ENCODE measurements around the gene CEP131.
"Not testable (repeated sequence)": the region's sequence is repeated elsewhere in the genome, so short reads cannot be mapped to it uniquely, and the experiment has no call there.

The CEP131 gene

DNA sequence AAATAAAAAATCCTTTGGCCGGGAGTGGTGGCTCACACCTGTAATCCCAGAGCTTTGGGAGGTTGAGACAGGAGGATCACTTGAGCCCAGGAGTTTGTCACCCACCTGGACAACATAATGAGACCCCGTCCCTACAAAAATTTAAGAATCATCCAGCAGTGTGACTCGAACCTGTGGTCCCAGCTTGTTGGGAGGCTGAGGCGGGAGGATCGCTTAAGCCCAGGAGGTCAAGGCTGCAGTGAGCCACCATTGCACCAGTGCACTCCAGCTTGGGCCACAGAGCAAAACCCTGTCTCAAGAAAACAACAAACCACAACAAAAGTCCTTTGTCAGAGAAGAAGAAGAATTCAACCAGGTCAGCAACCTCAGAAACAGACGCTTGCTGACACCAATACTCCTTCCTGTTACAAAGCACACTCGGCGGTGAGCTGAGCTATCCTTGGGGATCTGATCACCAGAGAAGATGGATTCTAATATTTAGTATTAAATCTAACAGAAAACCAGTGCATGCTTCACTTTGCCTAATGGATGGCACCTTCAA lies 70.4 kb downstream of the CEP131 start:
- DNase-seq (ENCODE audit: low read depth, low spot score), result no peak

GRCh38 chr17:81151278-81151677 lies 71.5 kb downstream of the CEP131 start:
- DNase-seq (ENCODE audit: low read depth, low spot score), result no peak

DNA sequence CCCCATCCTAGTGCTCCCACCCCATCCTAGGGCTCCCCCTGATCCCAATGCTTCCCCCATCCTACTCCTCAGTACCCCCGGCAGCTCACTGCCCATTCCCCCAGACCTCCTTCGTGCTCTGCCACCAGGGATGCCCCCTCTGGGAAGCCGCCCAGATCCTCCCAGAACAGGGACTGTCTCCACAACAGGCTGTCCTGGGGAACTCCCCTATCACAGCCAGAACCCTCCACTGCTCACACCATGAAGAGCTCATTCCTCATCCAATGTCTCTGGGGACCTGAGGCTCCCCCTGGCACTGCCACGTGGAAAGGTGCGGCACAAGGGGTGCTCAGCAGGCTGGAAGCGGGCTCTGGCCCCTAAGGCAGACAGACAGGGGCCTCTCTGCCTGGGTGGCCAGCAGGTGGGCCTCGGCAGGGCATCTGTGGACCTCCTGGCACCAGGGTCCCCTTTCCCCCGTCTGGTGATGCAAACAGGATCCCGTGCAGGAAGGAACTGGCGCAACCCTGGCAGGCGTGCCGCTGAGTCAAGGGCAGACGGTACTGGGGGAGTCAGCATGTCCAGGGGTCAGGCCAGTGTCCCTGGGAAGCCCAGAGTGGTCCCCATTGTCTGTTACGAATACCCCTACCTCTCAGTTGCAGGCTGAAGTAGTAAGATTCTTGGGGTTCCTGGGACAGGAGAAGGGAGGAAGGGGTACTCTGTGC lies 72.2 kb downstream of the CEP131 start:
- no peak for DNase-seq (ENCODE audit: low read depth, low spot score)

- DNase-seq (ENCODE audit: low read depth, low spot score), result no peak
Measured at GRCh38 chr17:81148986-81149533, 73.7 kb downstream of the CEP131 start.

DNA sequence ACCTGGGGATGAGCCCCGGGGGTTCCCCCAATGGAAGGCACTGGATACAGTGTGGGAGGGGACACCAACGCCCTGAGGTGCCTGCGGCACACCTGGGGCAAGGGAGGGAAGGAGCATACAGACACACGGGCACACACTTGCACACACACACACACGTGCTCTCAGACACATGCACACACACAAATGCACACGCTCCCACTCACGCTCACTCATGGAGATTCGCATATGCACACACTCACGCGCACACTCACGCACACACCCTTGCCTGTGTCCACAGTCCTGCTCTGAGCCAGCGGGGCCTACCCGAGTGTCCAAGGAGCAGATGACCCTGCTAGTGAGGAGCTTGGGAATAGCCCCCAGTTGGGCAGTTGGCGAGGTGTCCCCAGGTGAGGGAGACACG lies 74.2 kb downstream of the CEP131 start:
- no peak for DNase-seq (ENCODE audit: low read depth, low spot score)

GRCh38 chr17:81147701-81148100 lies 75.1 kb downstream of the CEP131 start:
- no peak for DNase-seq (ENCODE audit: low read depth, low spot score)

DNA sequence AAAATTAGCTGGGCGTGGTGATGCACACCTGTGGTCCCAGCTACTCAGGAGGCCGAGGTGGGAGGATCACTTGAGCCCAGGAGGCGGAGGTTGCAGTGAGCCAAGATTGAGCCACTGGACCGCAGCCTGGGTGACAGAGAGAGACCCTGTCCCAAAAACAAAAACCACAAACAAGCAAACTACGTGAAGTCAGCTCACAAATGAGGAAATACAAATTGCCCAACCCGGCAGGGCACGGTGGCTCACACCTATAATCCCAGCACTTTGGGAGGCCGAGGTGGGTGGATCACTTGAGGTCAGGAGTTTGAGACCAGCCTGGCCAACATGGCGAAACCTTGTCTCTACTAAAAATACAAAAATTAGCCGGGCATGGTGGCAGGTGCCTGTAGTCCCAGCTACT lies 76.6 kb downstream of the CEP131 start:
- DNase-seq (ENCODE audit: low read depth, low spot score), result not testable (repeated sequence)

GRCh38 chr17:81144423-81144781 lies 78.4 kb downstream of the CEP131 start:
- no peak for DNase-seq (ENCODE audit: low read depth, low spot score)

DNA sequence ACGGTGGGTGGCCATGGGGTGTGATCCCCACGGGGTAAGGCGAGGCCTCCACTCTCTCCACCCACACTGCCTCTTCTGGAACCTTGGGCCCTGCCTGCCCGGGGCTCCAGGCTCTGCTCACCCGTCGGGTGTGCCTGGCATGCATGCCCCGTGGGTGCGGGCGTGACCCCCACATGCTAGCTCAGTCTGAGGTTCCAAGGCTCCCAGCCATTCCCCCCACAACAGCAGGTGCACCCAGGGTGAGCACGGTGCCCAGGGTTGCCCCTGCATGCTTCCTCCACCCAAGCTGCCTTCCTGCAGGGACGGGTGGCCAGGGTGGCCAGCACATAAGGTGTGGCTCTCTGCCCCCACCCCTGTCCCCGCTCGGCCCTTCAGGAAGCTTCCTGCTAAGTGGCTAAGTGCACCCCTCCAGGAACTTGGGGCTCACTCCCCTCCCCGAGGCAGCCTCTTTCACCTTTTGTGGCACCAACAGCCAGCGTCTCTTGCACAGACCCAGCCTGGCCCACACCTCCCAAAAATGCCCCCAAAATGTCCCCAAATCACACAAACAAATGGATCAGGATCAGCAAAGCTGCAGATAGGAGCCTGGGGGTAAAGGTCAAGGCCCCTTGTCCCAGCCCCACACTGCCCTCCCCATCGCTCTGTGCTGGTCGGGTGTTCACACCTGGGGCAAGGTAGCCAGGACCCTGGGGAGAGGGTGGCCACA lies 78.9 kb downstream of the CEP131 start:
- DNase-seq (ENCODE audit: low read depth, low spot score), result no peak

GRCh38 chr17:81143200-81143527 lies 79.6 kb downstream of the CEP131 start:
- DNase-seq (ENCODE audit: low read depth, low spot score), result no peak

GRCh38 chr17:81142301-81143199 lies 80.2 kb downstream of the CEP131 start:
- no peak for DNase-seq (ENCODE audit: low read depth, low spot score)

DNA sequence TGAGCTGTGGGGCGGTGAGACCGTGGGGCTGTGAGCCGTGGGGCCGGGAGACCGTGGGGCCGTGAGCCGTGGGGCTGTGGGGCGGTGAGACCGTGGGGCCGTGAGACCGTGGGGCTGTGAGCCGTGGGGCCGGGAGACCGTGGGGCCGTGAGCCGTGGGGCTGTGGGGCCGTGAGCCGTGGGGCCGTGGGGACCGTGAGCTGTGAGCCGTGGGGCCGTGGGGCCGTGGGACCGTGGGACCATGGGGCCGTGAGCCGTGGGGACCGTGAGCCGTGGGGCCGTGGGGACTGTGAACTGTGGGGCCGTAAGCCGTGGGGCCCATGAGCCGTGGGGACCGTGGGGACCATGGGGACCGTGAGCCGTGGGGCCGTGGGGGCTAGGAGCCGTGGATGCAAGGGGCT lies 82.1 kb downstream of the CEP131 start:
- DNase-seq (ENCODE audit: low read depth, low spot score), result no peak

DNA sequence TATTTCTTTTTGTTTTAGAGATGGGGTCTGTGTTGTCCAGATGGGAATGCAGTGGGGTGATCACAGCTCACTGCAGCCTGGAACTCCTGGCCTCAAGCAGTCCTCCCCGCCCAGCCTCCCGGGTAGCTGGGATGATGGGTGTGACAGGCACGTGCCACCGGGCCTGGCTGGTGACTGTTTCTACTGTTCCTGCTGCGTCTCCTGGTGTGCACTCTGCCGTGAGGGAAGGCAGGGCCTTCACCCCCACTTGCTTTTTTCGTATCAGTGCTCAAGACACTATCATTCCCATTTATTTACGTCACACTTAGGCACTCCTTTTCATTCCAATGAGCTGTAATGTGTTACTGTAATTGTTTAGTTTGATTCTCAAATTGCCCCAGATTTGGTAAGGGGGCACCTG lies 82.7 kb downstream of the CEP131 start:
- no peak for DNase-seq (ENCODE audit: low read depth, low spot score)
